ENCODE results near the gene TNFRSF19.
"Not testable (repeated sequence)": the region's sequence is repeated elsewhere in the genome, so short reads cannot be mapped to it uniquely, and the experiment has no call there.

Gene TNFRSF19

GRCh38 chr13:23656637-23657371, 86.6 kb downstream of the TNFRSF19 start:
- peak in 1 of 2 donors; percentile 7 for DNase-seq

- DNase-seq, result no peak
Observed at GRCh38 chr13:23658929-23659541, 88.8 kb downstream of the TNFRSF19 start.

GRCh38 chr13:23660249-23660648, 90.0 kb downstream of the TNFRSF19 start:
- no peak for DNase-seq

- DNase-seq, result no peak
Observed at GRCh38 chr13:23666582-23666981, 96.4 kb downstream of the TNFRSF19 start.

- no peak for DNase-seq
Observed at GRCh38 chr13:23667750-23668149, 97.5 kb downstream of the TNFRSF19 start.

GRCh38 chr13:23668562-23668961, 98.3 kb downstream of the TNFRSF19 start:
- no peak for DNase-seq

GRCh38 chr13:23670793-23671192, 100.6 kb downstream of the TNFRSF19 start:
- DNase-seq, result no peak

- no peak for DNase-seq
Observed at GRCh38 chr13:23671377-23671776, 101.2 kb downstream of the TNFRSF19 start.

- DNase-seq, result no peak
Observed at GRCh38 chr13:23671897-23672296, 101.7 kb downstream of the TNFRSF19 start.

- DNase-seq, result no peak
Observed at GRCh38 chr13:23672616-23673015, 102.4 kb downstream of the TNFRSF19 start.

- DNase-seq, result peak; percentile 8 to 46
Observed at GRCh38 chr13:23673354-23673753, 103.1 kb downstream of the TNFRSF19 start.

GRCh38 chr13:23673867-23674605, 103.8 kb downstream of the TNFRSF19 start:
- DNase-seq, result no peak

GRCh38 chr13:23674795-23675640, 104.8 kb downstream of the TNFRSF19 start:
- no peak for DNase-seq

- not testable (repeated sequence) for DNase-seq
Observed at GRCh38 chr13:23677679-23678288, 107.6 kb downstream of the TNFRSF19 start.

- no peak for DNase-seq
Observed at GRCh38 chr13:23678795-23679194, 108.6 kb downstream of the TNFRSF19 start.

- no peak for DNase-seq
Observed at GRCh38 chr13:23679220-23679619, 109.0 kb downstream of the TNFRSF19 start.

GRCh38 chr13:23680845-23681669, 110.8 kb downstream of the TNFRSF19 start:
- no peak for DNase-seq

GRCh38 chr13:23683084-23683483, 112.9 kb downstream of the TNFRSF19 start:
- no peak for DNase-seq

- no peak for DNase-seq
Observed at GRCh38 chr13:23684647-23685046, 114.4 kb downstream of the TNFRSF19 start.

- no peak for DNase-seq
Observed at GRCh38 chr13:23685416-23685815, 115.2 kb downstream of the TNFRSF19 start.

GRCh38 chr13:23686948-23687347, 116.7 kb downstream of the TNFRSF19 start:
- no peak for DNase-seq
